ENCODE results near the gene IQCF2. TPM values are rescaled to one million over a fixed set of nuclear protein-coding genes. Genes with fewer than 3 reads are reported as not detected.

The IQCF2 gene
- total RNA-seq, 4 donors from 2014 or later: not detected

GRCh38 chr3:51817375-51817774, 44.0 kb upstream of the IQCF2 start:
- Histone ChIP-seq H3K4me1 (no peaks in the 10 kb centered on the region), H3K27ac (no peak overlapping the region), H3K27me3 (no peaks in the 10 kb centered on the region), H3K4me3 (replicated peaks in 1 of 3) (no peak overlapping the region), H3K36me3 (no peaks in the 10 kb centered on the region), H3K9me3 (no peaks in the 10 kb centered on the region)
- intact Hi-C loops (cut with DNase I): no loop called here
- no peak for DNase-seq
- WGBS, 2 donors: 93 to 94% methylated on average over 2 of the region's 2 CpGs
- TF ChIP-seq POLR2A (IDR thresholded peaks at IDR 0.05): no peak
- TF ChIP-seq CTCF (IDR thresholded peaks at IDR 0.05): no peak

DNA sequence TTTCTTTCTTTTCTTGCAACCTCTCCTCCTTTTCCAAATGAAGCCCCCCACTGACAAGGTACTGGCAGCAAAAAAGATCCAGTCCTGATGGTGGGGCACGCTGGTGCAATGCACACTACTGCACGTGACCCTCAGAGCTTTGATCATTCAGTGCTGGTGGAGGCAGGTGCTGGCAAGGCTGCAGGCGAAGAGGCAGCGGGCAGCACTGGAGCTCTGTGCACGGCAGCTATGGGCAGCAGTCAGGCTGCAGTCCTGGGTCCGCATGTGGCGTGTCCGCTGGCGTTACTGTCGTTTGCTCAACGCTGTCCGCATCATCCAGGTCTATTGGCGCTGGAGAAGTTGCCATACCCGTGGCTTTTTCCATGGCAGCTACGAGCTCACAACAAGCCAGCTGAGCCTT, 42.3 kb upstream of the IQCF2 start:
- intact Hi-C loops (cut with DNase I): no loop called here
- TF ChIP-seq POLR2A (IDR thresholded peaks at IDR 0.05) (no peak), CTCF (IDR thresholded peaks at IDR 0.05) (no peak)
- no peaks in the 10 kb centered on the region for H3K4me1 ChIP-seq
- no peak overlapping the region for H3K27ac ChIP-seq
- H3K36me3 ChIP-seq: no peaks in the 10 kb centered on the region
- WGBS, 2 donors: 93 to 95% methylated on average over 15 of the region's 15 CpGs
- no peak overlapping the region for H3K4me3 ChIP-seq (replicated peaks in 1 of 3)
- H3K27me3 ChIP-seq: no peaks in the 10 kb centered on the region
- no peak for DNase-seq
- no peaks in the 10 kb centered on the region for H3K9me3 ChIP-seq

- no peak overlapping the region for H3K4me3 ChIP-seq (replicated peaks in 1 of 3)
- no peaks in the 10 kb centered on the region for H3K27me3 ChIP-seq
- no peak overlapping the region for H3K27ac ChIP-seq
- H3K36me3 ChIP-seq: no peaks in the 10 kb centered on the region
- no peak for DNase-seq
- no peaks in the 10 kb centered on the region for H3K4me1 ChIP-seq
- TF ChIP-seq CTCF (IDR thresholded peaks at IDR 0.05) (peak in 1 of 6 experiments; percentile 13), POLR2A (IDR thresholded peaks at IDR 0.05) (no peak)
- no peaks in the 10 kb centered on the region for H3K9me3 ChIP-seq
- WGBS, 2 donors: 45 to 65% methylated on average over 7 to 12 of the region's 12 CpGs
- intact Hi-C loops (cut with DNase I): no loop called here
Observed at GRCh38 chr3:51819709-51820406, 41.6 kb upstream of the IQCF2 start.

GRCh38 chr3:51828297-51828696, 33.1 kb upstream of the IQCF2 start:
- H3K27me3 ChIP-seq: no peaks in the 10 kb centered on the region
- no peaks in the 10 kb centered on the region for H3K9me3 ChIP-seq
- intact Hi-C loops (cut with DNase I): no loop called here
- H3K4me1 ChIP-seq: no peaks in the 10 kb centered on the region
- WGBS, 2 donors: 83 to 84% methylated on average over 1 of the region's 1 CpG
- H3K36me3 ChIP-seq: no peaks in the 10 kb centered on the region
- H3K4me3 ChIP-seq (replicated peaks in 1 of 3): no peak overlapping the region
- DNase-seq: no peak
- H3K27ac ChIP-seq: no peak overlapping the region
- TF ChIP-seq CTCF (IDR thresholded peaks at IDR 0.05): no peak
- no peak for TF ChIP-seq POLR2A (IDR thresholded peaks at IDR 0.05)

DNA sequence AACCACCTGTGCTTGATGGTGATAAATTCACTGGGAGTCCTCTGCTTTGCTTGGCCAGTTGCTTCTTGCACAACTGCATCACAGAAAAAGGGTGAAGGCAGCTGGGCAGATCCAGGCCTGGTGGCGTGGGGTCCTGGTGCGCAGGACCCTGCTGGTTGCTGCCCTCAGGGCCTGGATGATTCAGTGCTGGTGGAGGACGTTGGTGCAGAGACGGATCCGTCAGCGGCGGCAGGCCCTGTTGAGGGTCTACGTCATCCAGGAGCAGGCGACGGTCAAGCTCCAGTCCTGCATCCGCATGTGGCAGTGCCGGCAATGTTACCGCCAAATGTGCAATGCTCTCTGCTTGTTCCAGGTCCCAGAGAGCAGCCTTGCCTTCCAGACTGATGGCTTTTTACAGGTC, 31.1 kb upstream of the IQCF2 start:
- H3K9me3 ChIP-seq: no peaks in the 10 kb centered on the region
- 92 to 95% methylated on average over 11 to 13 of the region's 13 CpGs for WGBS, 2 donors
- H3K27ac ChIP-seq: no peak overlapping the region
- H3K4me3 ChIP-seq (replicated peaks in 1 of 3): no peak overlapping the region
- no peak for DNase-seq
- no peak for TF ChIP-seq CTCF (IDR thresholded peaks at IDR 0.05)
- no peaks in the 10 kb centered on the region for H3K4me1 ChIP-seq
- H3K36me3 ChIP-seq: no peaks in the 10 kb centered on the region
- intact Hi-C loops (cut with DNase I): no loop called here
- no peaks in the 10 kb centered on the region for H3K27me3 ChIP-seq
